HG02610 (cell line): ENCODE results near the gene GLOD5.

Experiments
- ATAC-seq: cut with Tn5 transposase; IDR thresholded peaks from one replicate; pipeline ENCODE4 v1.9.1; 2021; ENCODE audit warnings: mild to moderate bottlenecking, moderate library complexity; ENCODE audit not compliant: unreplicated experiment

The GLOD5 gene

DNA sequence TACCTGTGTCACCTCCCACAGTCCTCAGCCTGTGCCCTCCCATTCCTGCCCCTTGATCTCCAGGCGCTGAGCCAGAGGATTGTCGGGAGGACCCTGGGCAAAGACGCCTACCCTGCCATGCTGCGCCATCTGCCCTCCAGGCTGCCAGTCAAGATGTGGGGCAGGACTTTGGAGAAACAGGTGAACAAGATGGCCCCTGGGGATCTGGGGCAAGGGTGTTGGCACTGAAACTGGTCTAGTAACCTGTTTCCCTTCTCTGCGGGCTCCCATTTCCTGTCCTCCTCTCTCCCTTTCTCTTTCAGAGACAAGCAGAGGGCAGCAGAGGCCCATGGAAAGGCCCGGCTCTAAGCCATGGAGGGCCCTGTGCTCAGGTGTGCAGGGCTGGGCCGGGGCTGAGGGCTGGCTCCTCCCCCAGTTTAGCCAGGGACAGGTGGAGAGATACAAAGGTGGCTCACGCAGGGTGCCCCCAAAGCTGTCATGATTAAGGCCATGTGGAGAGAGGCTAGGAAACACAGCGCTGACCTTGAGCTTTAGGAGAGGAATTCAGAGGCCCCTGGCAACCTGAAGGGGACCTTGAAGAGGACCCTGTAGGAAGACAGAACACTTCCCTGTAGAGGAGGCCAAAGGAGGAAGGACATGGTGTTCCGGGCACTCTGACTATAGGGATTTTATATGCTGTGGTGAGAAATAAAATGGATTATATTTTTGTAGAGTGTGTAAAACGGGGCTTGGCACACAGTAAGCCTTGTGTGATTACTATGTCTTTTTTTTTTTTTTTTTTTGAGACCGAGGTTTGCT is at the start of gene GLOD5:
GLOD5 (plus strand) TSS at position 74 of the 798 bp plus-strand sequence; CDS start at position 118, 44 bp downstream.
- ATAC-seq, result no peak

GRCh38 chrX:48711929-48712505 is 49.5 kb upstream of the GLOD5 start:
- no peak for ATAC-seq

DNA sequence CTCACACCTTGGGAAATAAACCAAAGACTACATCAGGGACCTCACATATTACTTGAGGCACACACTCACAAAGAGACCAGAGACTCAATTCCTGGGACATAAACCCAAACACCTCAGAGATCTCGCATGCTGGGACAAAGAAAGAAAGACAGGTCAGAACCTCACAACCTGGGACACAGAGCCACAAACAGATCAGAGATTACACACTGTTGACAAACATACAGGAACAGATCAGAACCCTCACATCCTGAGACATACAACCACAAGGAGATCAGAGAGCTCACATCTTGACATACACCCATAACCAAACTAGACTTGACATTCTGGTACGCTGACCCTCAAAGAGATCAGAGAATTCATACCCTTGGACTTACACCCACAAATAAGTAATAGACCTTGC is 47.7 kb upstream of the GLOD5 start:
- ATAC-seq, result no peak

GRCh38 chrX:48714573-48714972 is 47.0 kb upstream of the GLOD5 start:
- no peak for ATAC-seq

DNA sequence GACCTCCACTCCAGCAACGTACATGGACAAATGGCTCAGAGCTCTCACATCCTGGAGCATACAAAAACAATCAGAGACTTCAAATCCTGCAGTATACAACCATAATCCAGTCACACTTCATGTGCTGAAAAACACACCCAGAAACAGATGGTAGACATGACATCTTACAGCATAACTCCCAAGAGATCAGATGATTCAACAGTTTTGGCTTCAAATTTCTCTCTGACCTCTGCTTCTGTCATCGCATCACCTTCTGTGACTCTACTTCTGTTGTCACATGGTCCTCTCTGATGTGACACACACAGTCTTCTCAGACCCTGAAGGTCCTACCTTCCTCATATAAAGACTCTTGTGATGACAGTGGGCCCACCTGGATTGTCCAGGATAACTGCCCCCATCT is 46.5 kb upstream of the GLOD5 start:
- ATAC-seq, result no peak

DNA sequence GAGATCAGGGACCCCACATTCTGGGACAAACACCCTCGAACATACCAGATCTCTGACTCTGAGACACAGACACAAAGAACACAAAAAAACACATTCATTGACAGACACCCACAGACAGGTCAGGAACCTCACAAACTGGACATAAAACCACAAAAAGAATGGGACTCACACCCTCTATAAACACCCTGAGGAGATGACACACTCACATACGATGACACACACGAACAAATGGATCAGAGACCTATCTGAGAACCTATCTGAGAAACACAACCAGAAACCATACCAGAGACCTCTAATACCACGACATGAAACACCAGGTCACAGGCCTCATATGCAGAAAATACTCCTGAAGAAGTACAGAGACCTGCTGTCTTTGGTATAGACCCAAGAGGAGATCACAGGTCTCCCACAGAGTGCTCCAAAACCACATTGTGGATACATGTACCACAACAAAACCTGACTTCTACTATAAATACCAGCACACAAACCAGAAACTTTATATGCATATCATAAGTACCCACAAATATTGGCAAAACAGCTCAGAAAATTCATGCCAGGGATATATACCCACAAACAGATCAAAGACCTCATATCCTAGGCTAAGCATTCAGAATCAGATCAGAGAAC is 45.6 kb upstream of the GLOD5 start:
- no peak for ATAC-seq

DNA sequence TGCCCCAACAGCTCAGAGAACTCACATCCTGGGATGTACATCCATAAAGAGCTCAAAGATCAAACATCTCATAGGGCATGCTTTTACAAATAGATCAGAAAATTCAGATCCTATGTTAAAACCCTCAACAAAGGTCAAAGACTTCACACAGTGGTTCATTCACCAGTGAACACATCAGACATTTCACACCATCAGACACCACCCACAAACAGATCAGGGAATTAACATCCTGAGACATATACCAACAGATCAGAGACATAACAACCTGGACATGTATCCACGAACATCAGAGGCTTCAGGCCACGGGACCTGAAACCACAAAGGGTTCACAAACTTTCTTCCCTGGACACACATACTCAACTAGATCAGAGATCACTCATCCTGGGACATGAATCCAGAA is 41.6 kb upstream of the GLOD5 start:
- ATAC-seq, result no peak

- ATAC-seq, result no peak
Measured at GRCh38 chrX:48720577-48721250, 40.8 kb upstream of the GLOD5 start.

DNA sequence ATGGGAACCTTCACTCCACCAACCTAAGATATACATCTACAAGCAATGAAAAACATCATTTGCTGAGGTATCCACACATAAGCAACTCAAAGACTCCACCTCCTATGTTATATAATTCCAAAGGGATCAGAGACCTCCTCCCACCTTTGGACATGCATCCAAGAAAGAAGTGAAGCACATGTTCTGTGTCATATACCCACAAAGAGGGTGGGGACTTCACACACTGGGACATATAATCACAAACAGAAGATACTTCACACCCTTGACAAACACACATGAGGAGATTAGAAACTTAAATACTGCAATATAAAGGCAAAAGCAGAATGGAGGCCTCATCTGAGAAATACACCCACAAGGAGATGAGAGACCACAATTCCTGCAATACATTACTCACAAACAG is 39.6 kb upstream of the GLOD5 start:
- no peak for ATAC-seq

- ATAC-seq, result no peak
Measured at GRCh38 chrX:48726596-48726995, 35.0 kb upstream of the GLOD5 start.

DNA sequence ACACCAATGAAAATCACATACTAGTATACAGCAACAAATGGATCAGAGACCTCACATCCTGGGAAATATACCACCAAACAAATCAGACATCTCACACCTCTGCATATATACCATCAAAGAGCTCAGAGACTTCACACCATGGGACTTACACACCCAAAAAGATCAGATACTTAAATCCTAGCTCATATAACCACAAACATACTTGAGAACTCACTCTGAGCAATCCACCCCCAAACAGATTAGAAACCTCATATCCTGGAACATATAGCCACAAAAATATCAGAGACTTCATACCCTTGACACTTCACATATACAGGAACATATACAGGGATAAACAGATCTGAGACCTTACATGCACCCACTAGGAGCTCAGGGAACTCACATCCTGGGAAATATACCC is 32.9 kb upstream of the GLOD5 start:
- no peak for ATAC-seq

GRCh38 chrX:48736303-48736702 is 25.2 kb upstream of the GLOD5 start:
- no peak for ATAC-seq

GRCh38 chrX:48736878-48737212 is 24.7 kb upstream of the GLOD5 start:
- no peak for ATAC-seq

- peak; percentile 99 for ATAC-seq
Measured at GRCh38 chrX:48737213-48737938, 24.2 kb upstream of the GLOD5 start.

GRCh38 chrX:48737940-48738339 is 23.6 kb upstream of the GLOD5 start:
- no peak for ATAC-seq

GRCh38 chrX:48741834-48742233 is 19.7 kb upstream of the GLOD5 start:
- no peak for ATAC-seq

- no peak for ATAC-seq
Measured at GRCh38 chrX:48745222-48745621, 16.3 kb upstream of the GLOD5 start.

- no peak for ATAC-seq
Measured at GRCh38 chrX:48747415-48748016, 14.0 kb upstream of the GLOD5 start.

DNA sequence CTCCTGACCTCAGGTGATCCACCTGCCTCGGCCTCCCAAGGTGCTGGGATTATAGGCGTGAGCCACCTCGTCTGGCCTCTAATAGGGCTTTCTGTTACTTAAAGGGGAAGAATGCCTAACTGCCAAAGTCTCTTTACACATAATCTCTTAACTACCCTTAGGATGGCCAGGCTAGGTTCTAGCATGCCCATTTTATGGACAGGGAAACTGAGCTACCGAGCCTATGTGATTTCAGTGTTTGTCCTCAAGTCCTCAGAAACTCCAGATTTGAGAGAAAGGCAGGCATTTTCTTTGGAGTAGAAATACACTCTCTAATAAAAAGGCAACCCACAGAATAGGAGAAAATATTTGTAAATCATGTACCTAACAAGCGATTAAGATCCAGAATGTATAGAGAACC is 12.4 kb upstream of the GLOD5 start:
- no peak for ATAC-seq

GRCh38 chrX:48751343-48751742 is 10.2 kb upstream of the GLOD5 start:
- no peak for ATAC-seq

- no peak for ATAC-seq
Measured at GRCh38 chrX:48752498-48752897, 9.0 kb upstream of the GLOD5 start.
